ENCODE measurements around the gene UGCG. TPM values are rescaled to one million over a fixed set of nuclear protein-coding genes. Genes with fewer than 3 reads are reported as not detected.

The UGCG gene
- total RNA-seq, 1 donor from 2014 or later = 48.1 TPM

GRCh38 chr9:111937301-111937700 is 40.7 kb downstream of the UGCG start:
- DNase-seq (ENCODE audit: low spot score) = no peak
- Histone ChIP-seq H3K79me2 (ENCODE audit: low read depth) (no peaks in the 10 kb centered on the region), H3K36me3 (peaks cover 12% of the 10 kb centered on the region), H3K4me3 (no peak overlapping the region), H3K4me2 (no peak overlapping the region), H3K9ac (no peak overlapping the region), H4K20me1 (ENCODE audit: low read depth) (no peaks in the 10 kb centered on the region), H3K27ac (no peak overlapping the region), H3K9me3 (ENCODE audit: low read depth) (no peaks in the 10 kb centered on the region), H2AFZ (replicated peaks) (no peak overlapping the region), H3F3A (ENCODE audit: low read depth) (peaks cover 7% of the 10 kb centered on the region), H3K27me3 (no peaks in the 10 kb centered on the region), H3K4me1 (no peaks in the 10 kb centered on the region)
- H3K4me1 Mint-ChIP-seq = peaks cover 4% of the 10 kb centered on the region
- H3K4me3 Mint-ChIP-seq = no peak overlapping the region
- H3K9me3 Mint-ChIP-seq = no peaks in the 10 kb centered on the region
- H3K27ac Mint-ChIP-seq = peak overlapping the region; percentile 3
- peaks cover 13% of the 10 kb centered on the region for H3K36me3 Mint-ChIP-seq
- TF ChIP-seq EZH2phosphoT487 (IDR thresholded peaks at IDR 0.05) (no peak), EZH2 (IDR thresholded peaks at IDR 0.05) (no peak), CTCF (IDR thresholded peaks at IDR 0.05) (no peak)
- peaks cover 3% of the 10 kb centered on the region for H3K27me3 Mint-ChIP-seq (ENCODE audit: insufficient read depth, low read depth)

- H3K9me3 ChIP-seq (ENCODE audit: low read depth) = no peaks in the 10 kb centered on the region
- H3K4me3 ChIP-seq = no peak overlapping the region
- H3K27me3 ChIP-seq = no peaks in the 10 kb centered on the region
- H3K79me2 ChIP-seq (ENCODE audit: low read depth) = no peaks in the 10 kb centered on the region
- no peak for DNase-seq (ENCODE audit: low spot score)
- H3K27ac Mint-ChIP-seq = peak overlapping the region; percentile 3
- TF ChIP-seq EZH2phosphoT487 (IDR thresholded peaks at IDR 0.05) (no peak), CTCF (IDR thresholded peaks at IDR 0.05) (no peak), EZH2 (IDR thresholded peaks at IDR 0.05) (no peak)
- H3K27me3 Mint-ChIP-seq (ENCODE audit: insufficient read depth, low read depth) = peaks cover 3% of the 10 kb centered on the region
- peaks cover 9% of the 10 kb centered on the region for H3K4me1 Mint-ChIP-seq
- no peak overlapping the region for H3K4me2 ChIP-seq
- no peak overlapping the region for H3K4me3 Mint-ChIP-seq
- H3K4me1 ChIP-seq = no peaks in the 10 kb centered on the region
- peaks cover 9% of the 10 kb centered on the region for H3K36me3 Mint-ChIP-seq
- no peaks in the 10 kb centered on the region for H3K9me3 Mint-ChIP-seq
- H3K9ac ChIP-seq = no peak overlapping the region
- H3K36me3 ChIP-seq = peaks cover 12% of the 10 kb centered on the region
- peaks cover 7% of the 10 kb centered on the region for H3F3A ChIP-seq (ENCODE audit: low read depth)
- no peak overlapping the region for H3K27ac ChIP-seq
- H2AFZ ChIP-seq (replicated peaks) = no peak overlapping the region
- H4K20me1 ChIP-seq (ENCODE audit: low read depth) = no peaks in the 10 kb centered on the region
Measured at GRCh38 chr9:111937781-111938426, 41.3 kb downstream of the UGCG start.

- H3K4me3 Mint-ChIP-seq = no peak overlapping the region
- Histone ChIP-seq H3F3A (ENCODE audit: low read depth) (peaks cover 7% of the 10 kb centered on the region), H2AFZ (replicated peaks) (no peak overlapping the region), H3K4me2 (no peak overlapping the region), H3K27me3 (no peaks in the 10 kb centered on the region), H3K4me3 (no peak overlapping the region), H3K36me3 (peaks cover 12% of the 10 kb centered on the region), H3K9ac (no peak overlapping the region), H3K9me3 (ENCODE audit: low read depth) (no peaks in the 10 kb centered on the region), H4K20me1 (ENCODE audit: low read depth) (no peaks in the 10 kb centered on the region), H3K4me1 (no peaks in the 10 kb centered on the region), H3K27ac (no peak overlapping the region), H3K79me2 (ENCODE audit: low read depth) (no peaks in the 10 kb centered on the region)
- no peaks in the 10 kb centered on the region for H3K9me3 Mint-ChIP-seq
- H3K27me3 Mint-ChIP-seq (ENCODE audit: insufficient read depth, low read depth) = peaks cover 3% of the 10 kb centered on the region
- TF ChIP-seq EZH2 (IDR thresholded peaks at IDR 0.05) = no peak
- TF ChIP-seq CTCF (IDR thresholded peaks at IDR 0.05) = no peak
- no peak for TF ChIP-seq EZH2phosphoT487 (IDR thresholded peaks at IDR 0.05)
- DNase-seq (ENCODE audit: low spot score) = no peak
- no peak overlapping the region for H3K27ac Mint-ChIP-seq
- H3K36me3 Mint-ChIP-seq = peaks cover 7% of the 10 kb centered on the region
- H3K4me1 Mint-ChIP-seq = peaks cover 13% of the 10 kb centered on the region
Measured at GRCh38 chr9:111938427-111938800, 41.8 kb downstream of the UGCG start.

Data from neural progenitor cell (in vitro differentiated cells).